ENCODE data around the gene NT5DC4.

DNA sequence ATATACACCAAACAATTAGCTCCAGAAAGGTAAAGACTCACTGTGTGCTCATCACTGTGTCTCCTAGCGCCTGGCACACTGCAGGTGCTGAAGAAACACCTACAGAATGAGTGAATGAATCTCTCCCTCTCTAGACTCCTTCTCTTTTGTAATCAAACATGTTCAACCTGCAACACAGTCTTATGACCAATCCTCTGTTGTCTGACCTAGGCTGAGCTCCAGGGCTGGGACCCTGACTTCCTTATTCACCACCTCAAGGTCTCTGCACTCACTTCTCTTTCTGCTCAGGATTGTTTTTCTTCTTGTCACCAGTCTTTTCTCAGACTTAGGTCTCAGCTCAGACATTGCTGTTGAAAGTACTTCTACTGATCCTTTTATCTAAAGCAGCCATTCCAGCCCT is 33.7 kb downstream of the NT5DC4 start:
- TF ChIP-seq, protein P1, sequence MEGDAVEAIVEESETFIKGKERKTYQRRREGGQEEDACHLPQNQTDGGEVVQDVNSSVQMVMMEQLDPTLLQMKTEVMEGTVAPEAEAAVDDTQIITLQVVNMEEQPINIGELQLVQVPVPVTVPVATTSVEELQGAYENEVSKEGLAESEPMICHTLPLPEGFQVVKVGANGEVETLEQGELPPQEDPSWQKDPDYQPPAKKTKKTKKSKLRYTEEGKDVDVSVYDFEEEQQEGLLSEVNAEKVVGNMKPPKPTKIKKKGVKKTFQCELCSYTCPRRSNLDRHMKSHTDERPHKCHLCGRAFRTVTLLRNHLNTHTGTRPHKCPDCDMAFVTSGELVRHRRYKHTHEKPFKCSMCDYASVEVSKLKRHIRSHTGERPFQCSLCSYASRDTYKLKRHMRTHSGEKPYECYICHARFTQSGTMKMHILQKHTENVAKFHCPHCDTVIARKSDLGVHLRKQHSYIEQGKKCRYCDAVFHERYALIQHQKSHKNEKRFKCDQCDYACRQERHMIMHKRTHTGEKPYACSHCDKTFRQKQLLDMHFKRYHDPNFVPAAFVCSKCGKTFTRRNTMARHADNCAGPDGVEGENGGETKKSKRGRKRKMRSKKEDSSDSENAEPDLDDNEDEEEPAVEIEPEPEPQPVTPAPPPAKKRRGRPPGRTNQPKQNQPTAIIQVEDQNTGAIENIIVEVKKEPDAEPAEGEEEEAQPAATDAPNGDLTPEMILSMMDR (IDR thresholded peaks at IDR 0.05; ENCODE audit: low read length): no peak
- TF ChIP-seq EZH2 (IDR thresholded peaks at IDR 0.05; ENCODE audit: borderline replicate concordance, low read length): no peak

Data from OCI-LY1 (cell line).